K562 (cell line): ENCODE data around the gene SP6. TPM values are rescaled to one million over a fixed set of nuclear protein-coding genes. Genes with fewer than 3 reads are reported as not detected.

Experiments used
- BRD4 ChIP-seq: fragments of 200-600 bp; sonication (generic); IDR thresholded peaks from 2 replicates; pipeline ENCODE4 v1.6.1; 2017; ENCODE audit warnings: inconsistent platforms
- BRF1 ChIP-seq: IDR thresholded peaks from 3 replicates; pipeline ENCODE4 v1.6.1; 2011; ENCODE audit warnings: borderline replicate concordance, mild to moderate bottlenecking; ENCODE audit not compliant: insufficient read length; ENCODE audit errors: extremely low read depth
- CAMTA2 ChIP-seq: fragments of 250-450 bp; sonication (Bioruptor Pico); conservative IDR thresholded peaks from 2 replicates; pipeline ENCODE4 v1.5.1; 2022
- HNRNPLL ChIP-seq: fragments of 200-400 bp; formaldehyde crosslinking; IDR thresholded peaks from 2 replicates; pipeline ENCODE4 v1.6.1; 2017; ENCODE audit warnings: low read length, low read depth, mild to moderate bottlenecking; ENCODE audit not compliant: poor library complexity, severe bottlenecking
- NFE2 ChIP-seq: IDR thresholded peaks from 2 replicates; pipeline ENCODE4 v1.6.1; 2014; ENCODE audit warnings: antibody characterized with exemption, low read depth
- PPARD ChIP-seq: fragments of 250-450 bp; sonication (Bioruptor Pico); IDR thresholded peaks from 2 replicates; pipeline ENCODE4 v1.8.0; 2022; ENCODE audit warnings: inconsistent platforms, mild to moderate bottlenecking, moderate library complexity
- SMARCE1 ChIP-seq: fragments of 450-650 bp; IDR thresholded peaks from 2 replicates; pipeline ENCODE4 v1.7.1; 2016; ENCODE audit warnings: mild to moderate bottlenecking
- SREBF2 ChIP-seq: sonication (generic); formaldehyde crosslinking; IDR thresholded peaks from 2 replicates; pipeline ENCODE4 v1.4.0; 2020; ENCODE audit warnings: mild to moderate bottlenecking, missing genetic modification reagents
- ZKSCAN1 ChIP-seq: fragments of 150-350 bp; IDR thresholded peaks from 2 replicates; pipeline ENCODE4 v1.6.1; 2016; ENCODE audit warnings: low read depth, low read length
- ZNF23 ChIP-seq: fragments of 250-450 bp; sonication (Bioruptor Pico); IDR thresholded peaks from 2 replicates; pipeline ENCODE4 v1.4.0; 2020; ENCODE audit warnings: mild to moderate bottlenecking
- polyA plus RNA-seq, 8 experiments: library from polyadenylated mRNA; depleted of rRNA in 4 of 8; stranded (reverse) in 5 of 8; unstranded in 3 of 8; fragments of >200 nt; fragmentation: Nextera tagmentation in 2 of 8; fragmentation: Illumina TruSeq in 1 of 8; extraction: Ambion mirVana in 2 of 8; extraction: Trizol in 1 of 8; gene quantifications; 2 replicates each; pipeline versions ENCODE4 v1.2.1 to v1.2.3, GENCODE V29; 2011 to 2014; ENCODE audit warnings: inconsistent platforms in 1 of 8, missing spikeins in 1 of 8
- total RNA-seq, 7 experiments: library from RNA; depleted of rRNA in 6 of 7; stranded (reverse); fragments of >200 nt in 6 of 7; fragmentation: Illumina TruSeq in 2 of 7; extraction: Trizol in 2 of 7; gene quantifications; 2 replicates each; pipeline versions ENCODE4 v1.2.1 to v1.2.3, GENCODE V29; 2011 to 2021; ENCODE audit warnings: low replicate concordance in 1 of 7
- TF ChIP-seq, protein P1 (sequence below): fragments of 250-450 bp; sonication (Bioruptor Pico); IDR thresholded peaks from 2 replicates; pipeline ENCODE4 v1.8.0; 2021; ENCODE audit warnings: borderline replicate concordance, mild to moderate bottlenecking, moderate library complexity; ENCODE audit not compliant: poor library complexity, severe bottlenecking
- TF ChIP-seq, protein P2 (sequence below): fragments of 150-350 bp; conservative IDR thresholded peaks from 2 replicates; pipeline ENCODE4 v1.6.1; 2014; ENCODE audit warnings: low read length
- TF ChIP-seq, protein P3 (sequence below): fragments of 450-650 bp; formaldehyde crosslinking; IDR thresholded peaks from 2 replicates; pipeline ENCODE4 v1.4.0; 2020; ENCODE audit warnings: mild to moderate bottlenecking, mixed read lengths
- TF ChIP-seq, protein P4 (sequence below): fragments of 450-650 bp; IDR thresholded peaks from 2 replicates; pipeline ENCODE4 v1.6.1; 2016; ENCODE audit warnings: low read depth

SP6 gene
- total and polyA plus RNA-seq, 9 of the 15 experiments (the other 6 are each of a cell fraction or from before 2014, with no cell fraction given): 0.11 to 7.9 (median 2.2) TPM

DNA sequence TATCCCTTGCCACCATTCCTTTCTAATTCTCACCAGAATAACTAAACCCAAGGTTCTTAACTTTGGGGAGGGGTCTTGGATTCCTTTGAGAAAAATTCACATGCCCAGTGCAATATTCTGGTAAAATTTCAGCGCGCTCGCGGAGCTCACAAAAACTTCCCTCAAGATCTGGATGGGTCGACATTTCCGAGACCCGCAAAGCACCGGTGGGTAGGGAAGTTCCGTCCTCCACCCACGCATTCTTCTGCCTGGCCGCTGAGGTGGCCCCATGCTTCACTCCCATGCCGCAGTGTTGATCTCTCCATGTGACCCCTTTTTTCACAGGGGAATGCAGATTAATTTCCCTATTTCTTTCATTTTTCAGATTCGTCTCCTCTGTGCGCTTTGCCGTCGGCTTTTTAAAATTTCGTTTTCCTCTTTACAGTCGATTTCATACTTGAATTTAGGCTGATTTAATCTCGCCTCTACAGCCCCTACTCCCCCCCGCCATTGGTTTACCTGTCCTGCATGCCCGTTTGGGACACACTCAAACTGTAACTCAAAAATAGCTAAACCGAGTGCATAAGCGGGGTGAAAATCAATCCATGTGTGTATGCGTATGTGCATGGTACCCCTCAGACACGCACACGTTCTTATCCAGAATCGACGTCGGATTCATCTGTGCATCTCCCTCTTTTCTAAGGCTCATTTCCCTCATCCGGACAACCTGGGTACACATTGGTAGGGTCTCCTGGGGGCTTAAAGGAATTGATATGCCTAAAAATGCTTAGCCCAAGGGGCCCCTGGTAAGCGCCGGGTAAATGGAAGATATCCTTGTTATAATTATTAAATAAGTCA is 1.4 kb upstream of the SP6 start (continued):
- TF ChIP-seq, protein P1, sequence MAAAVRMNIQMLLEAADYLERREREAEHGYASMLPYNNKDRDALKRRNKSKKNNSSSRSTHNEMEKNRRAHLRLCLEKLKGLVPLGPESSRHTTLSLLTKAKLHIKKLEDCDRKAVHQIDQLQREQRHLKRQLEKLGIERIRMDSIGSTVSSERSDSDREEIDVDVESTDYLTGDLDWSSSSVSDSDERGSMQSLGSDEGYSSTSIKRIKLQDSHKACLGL (CRISPR knock-in tag): no peak
- TF ChIP-seq NFE2: no peak
- TF ChIP-seq BRF1: no peak
- TF ChIP-seq, protein P2, sequence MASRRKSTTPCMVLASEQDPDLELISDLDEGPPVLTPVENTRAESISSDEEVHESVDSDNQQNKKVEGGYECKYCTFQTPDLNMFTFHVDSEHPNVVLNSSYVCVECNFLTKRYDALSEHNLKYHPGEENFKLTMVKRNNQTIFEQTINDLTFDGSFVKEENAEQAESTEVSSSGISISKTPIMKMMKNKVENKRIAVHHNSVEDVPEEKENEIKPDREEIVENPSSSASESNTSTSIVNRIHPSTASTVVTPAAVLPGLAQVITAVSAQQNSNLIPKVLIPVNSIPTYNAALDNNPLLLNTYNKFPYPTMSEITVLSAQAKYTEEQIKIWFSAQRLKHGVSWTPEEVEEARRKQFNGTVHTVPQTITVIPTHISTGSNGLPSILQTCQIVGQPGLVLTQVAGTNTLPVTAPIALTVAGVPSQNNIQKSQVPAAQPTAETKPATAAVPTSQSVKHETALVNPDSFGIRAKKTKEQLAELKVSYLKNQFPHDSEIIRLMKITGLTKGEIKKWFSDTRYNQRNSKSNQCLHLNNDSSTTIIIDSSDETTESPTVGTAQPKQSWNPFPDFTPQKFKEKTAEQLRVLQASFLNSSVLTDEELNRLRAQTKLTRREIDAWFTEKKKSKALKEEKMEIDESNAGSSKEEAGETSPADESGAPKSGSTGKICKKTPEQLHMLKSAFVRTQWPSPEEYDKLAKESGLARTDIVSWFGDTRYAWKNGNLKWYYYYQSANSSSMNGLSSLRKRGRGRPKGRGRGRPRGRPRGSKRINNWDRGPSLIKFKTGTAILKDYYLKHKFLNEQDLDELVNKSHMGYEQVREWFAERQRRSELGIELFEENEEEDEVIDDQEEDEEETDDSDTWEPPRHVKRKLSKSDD: no peak
- TF ChIP-seq CAMTA2 (CRISPR knock-in tag): no peak
- TF ChIP-seq, protein P3, sequence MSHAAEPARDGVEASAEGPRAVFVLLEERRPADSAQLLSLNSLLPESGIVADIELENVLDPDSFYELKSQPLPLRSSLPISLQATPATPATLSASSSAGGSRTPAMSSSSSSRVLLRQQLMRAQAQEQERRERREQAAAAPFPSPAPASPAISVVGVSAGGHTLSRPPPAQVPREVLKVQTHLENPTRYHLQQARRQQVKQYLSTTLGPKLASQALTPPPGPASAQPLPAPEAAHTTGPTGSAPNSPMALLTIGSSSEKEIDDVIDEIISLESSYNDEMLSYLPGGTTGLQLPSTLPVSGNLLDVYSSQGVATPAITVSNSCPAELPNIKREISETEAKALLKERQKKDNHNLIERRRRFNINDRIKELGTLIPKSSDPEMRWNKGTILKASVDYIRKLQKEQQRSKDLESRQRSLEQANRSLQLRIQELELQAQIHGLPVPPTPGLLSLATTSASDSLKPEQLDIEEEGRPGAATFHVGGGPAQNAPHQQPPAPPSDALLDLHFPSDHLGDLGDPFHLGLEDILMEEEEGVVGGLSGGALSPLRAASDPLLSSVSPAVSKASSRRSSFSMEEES (CRISPR knock-in tag): no peak
- TF ChIP-seq SREBF2 (CRISPR knock-in tag): no peak
- TF ChIP-seq ZKSCAN1: no peak
- no peak for TF ChIP-seq BRD4
- no peak for TF ChIP-seq ZNF23
- TF ChIP-seq SMARCE1: 0 out of 2 replicates have a peak, but pooled peaks have one; percentile 11
- TF ChIP-seq HNRNPLL: peak; percentile 46
- TF ChIP-seq, protein P4, sequence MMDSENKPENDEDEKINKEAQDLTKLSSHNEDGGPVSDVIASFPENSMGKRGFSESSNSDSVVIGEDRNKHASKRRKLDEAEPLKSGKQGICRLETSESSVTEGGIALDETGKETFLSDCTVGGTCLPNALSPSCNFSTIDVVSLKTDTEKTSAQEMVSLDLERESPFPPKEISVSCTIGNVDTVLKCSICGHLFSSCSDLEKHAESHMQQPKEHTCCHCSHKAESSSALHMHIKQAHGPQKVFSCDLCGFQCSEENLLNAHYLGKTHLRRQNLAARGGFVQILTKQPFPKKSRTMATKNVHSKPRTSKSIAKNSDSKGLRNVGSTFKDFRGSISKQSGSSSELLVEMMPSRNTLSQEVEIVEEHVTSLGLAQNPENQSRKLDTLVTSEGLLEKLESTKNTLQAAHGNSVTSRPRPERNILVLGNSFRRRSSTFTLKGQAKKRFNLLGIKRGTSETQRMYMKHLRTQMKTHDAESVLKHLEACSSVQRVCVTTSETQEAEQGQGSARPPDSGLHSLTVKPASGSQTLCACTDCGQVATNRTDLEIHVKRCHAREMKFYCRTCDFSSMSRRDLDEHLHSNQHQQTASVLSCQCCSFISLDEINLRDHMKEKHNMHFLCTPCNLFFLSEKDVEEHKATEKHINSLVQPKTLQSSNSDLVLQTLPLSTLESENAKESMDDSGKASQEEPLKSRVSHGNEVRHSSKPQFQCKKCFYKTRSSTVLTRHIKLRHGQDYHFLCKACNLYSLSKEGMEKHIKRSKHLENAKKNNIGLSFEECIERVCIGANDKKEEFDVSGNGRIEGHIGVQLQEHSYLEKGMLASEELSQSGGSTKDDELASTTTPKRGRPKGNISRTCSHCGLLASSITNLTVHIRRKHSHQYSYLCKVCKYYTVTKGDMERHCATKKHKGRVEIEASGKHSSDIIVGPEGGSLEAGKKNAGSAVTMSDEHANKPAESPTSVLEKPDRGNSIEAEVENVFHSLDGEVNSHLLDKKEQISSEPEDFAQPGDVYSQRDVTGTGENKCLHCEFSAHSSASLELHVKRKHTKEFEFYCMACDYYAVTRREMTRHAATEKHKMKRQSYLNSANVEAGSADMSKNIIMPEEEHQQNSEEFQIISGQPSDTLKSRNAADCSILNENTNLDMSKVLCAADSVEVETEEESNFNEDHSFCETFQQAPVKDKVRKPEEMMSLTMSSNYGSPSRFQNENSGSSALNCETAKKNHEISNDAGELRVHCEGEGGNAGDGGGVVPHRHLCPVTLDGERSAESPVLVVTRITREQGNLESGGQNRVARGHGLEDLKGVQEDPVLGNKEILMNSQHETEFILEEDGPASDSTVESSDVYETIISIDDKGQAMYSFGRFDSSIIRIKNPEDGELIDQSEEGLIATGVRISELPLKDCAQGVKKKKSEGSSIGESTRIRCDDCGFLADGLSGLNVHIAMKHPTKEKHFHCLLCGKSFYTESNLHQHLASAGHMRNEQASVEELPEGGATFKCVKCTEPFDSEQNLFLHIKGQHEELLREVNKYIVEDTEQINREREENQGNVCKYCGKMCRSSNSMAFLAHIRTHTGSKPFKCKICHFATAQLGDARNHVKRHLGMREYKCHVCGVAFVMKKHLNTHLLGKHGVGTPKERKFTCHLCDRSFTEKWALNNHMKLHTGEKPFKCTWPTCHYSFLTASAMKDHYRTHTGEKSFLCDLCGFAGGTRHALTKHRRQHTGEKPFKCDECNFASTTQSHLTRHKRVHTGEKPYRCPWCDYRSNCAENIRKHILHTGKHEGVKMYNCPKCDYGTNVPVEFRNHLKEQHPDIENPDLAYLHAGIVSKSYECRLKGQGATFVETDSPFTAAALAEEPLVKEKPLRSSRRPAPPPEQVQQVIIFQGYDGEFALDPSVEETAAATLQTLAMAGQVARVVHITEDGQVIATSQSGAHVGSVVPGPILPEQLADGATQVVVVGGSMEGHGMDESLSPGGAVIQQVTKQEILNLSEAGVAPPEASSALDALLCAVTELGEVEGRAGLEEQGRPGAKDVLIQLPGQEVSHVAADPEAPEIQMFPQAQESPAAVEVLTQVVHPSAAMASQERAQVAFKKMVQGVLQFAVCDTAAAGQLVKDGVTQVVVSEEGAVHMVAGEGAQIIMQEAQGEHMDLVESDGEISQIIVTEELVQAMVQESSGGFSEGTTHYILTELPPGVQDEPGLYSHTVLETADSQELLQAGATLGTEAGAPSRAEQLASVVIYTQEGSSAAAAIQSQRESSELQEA: no peak
- no peak for TF ChIP-seq PPARD (CRISPR knock-in tag)
